GM12878 (cell line): ENCODE results near the gene ARHGEF16.

Experiments used
- NFIC ChIP-seq: IDR thresholded peaks from 2 replicates; pipeline ENCODE4 v1.6.1; 2012; ENCODE audit warnings: low read depth, mild to moderate bottlenecking, inconsistent platforms, low read length, moderate library complexity
- TF ChIP-seq, protein P1 (sequence below), 3 experiments: IDR thresholded peaks in 2 of 3; conservative IDR thresholded peaks in 1 of 3; 2 replicates each; pipeline ENCODE4 v1.5.1; 2011; ENCODE audit warnings: low read depth in 3 of 3, low read length in 3 of 3, mild to moderate bottlenecking in 3 of 3, control low read depth in 2 of 3, moderate library complexity in 2 of 3, inconsistent platforms in 1 of 3, mixed read lengths in 1 of 3; ENCODE audit not compliant: control insufficient read depth in 2 of 3, insufficient read depth in 1 of 3; ENCODE audit errors: extremely low read depth in 1 of 3

DNA sequence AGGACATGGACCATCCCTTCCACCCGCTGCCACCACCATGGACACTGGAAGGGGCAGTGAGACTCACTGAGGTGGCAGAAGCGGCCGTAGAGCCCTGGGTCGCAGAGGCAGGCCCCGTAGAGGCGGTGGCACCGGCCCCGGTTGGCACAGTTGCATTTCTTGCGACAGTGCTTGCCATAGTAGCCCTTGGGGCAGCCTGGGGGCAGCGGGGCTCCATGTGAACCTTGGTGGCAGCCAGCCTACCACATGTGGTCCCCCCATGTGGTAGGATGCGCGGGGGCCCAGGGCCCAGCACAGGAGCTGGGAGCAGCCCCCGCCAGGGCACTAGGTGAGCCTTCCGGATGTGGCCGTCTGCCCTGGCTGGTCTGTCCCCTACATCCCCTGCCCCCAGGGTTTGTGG, 51.6 kb downstream of the ARHGEF16 start:
- no peak for TF ChIP-seq NFIC
- TF ChIP-seq, protein P1, sequence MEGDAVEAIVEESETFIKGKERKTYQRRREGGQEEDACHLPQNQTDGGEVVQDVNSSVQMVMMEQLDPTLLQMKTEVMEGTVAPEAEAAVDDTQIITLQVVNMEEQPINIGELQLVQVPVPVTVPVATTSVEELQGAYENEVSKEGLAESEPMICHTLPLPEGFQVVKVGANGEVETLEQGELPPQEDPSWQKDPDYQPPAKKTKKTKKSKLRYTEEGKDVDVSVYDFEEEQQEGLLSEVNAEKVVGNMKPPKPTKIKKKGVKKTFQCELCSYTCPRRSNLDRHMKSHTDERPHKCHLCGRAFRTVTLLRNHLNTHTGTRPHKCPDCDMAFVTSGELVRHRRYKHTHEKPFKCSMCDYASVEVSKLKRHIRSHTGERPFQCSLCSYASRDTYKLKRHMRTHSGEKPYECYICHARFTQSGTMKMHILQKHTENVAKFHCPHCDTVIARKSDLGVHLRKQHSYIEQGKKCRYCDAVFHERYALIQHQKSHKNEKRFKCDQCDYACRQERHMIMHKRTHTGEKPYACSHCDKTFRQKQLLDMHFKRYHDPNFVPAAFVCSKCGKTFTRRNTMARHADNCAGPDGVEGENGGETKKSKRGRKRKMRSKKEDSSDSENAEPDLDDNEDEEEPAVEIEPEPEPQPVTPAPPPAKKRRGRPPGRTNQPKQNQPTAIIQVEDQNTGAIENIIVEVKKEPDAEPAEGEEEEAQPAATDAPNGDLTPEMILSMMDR (IDR thresholded peaks at IDR 0.05 in 2 of 3, conservative IDR thresholded peaks at IDR 0.05 in 1 of 3; ENCODE audit: control insufficient read depth in 2 of 3, extremely low read depth in 1 of 3, insufficient read depth in 1 of 3, low read depth in 3 of 3, low read length in 3 of 3) = no peak
